GM19324 (cell line): ENCODE data around the gene PTPRN2.
"Not testable (repeated sequence)": the region's sequence is repeated elsewhere in the genome, so short reads cannot be mapped to it uniquely, and the experiment has no call there.

ENCODE experiments used
- ATAC-seq: cut with Tn5 transposase; IDR thresholded peaks from one replicate; pipeline ENCODE4 v1.9.1; 2021; ENCODE audit warnings: mild to moderate bottlenecking, moderate library complexity; ENCODE audit not compliant: unreplicated experiment, low FRiP score

The PTPRN2 gene

GRCh38 chr7:157516911-157517781 lies 1070.5 kb downstream of the PTPRN2 start:
- no peak for ATAC-seq

- no peak for ATAC-seq
Measured at GRCh38 chr7:157516311-157516710, 1071.3 kb downstream of the PTPRN2 start.

GRCh38 chr7:157515342-157516041 lies 1072.1 kb downstream of the PTPRN2 start:
- ATAC-seq = no peak

- no peak for ATAC-seq
Measured at GRCh38 chr7:157514746-157515145, 1072.9 kb downstream of the PTPRN2 start.

- ATAC-seq = no peak
Measured at GRCh38 chr7:157514306-157514705, 1073.3 kb downstream of the PTPRN2 start.

- ATAC-seq = no peak
Measured at GRCh38 chr7:157513682-157514081, 1073.9 kb downstream of the PTPRN2 start.

GRCh38 chr7:157513162-157513621 lies 1074.4 kb downstream of the PTPRN2 start:
- no peak for ATAC-seq

GRCh38 chr7:157509226-157509625 lies 1078.4 kb downstream of the PTPRN2 start:
- no peak for ATAC-seq

- ATAC-seq = no peak
Measured at GRCh38 chr7:157508477-157508881, 1079.1 kb downstream of the PTPRN2 start.

- ATAC-seq = no peak
Measured at GRCh38 chr7:157507987-157508386, 1079.6 kb downstream of the PTPRN2 start.

GRCh38 chr7:157506268-157506667 lies 1081.4 kb downstream of the PTPRN2 start:
- ATAC-seq = no peak

GRCh38 chr7:157505646-157506045 lies 1082.0 kb downstream of the PTPRN2 start:
- no peak for ATAC-seq

- ATAC-seq = no peak
Measured at GRCh38 chr7:157503229-157503628, 1084.4 kb downstream of the PTPRN2 start.

GRCh38 chr7:157502701-157503111 lies 1084.9 kb downstream of the PTPRN2 start:
- ATAC-seq = no peak

GRCh38 chr7:157501581-157501980 lies 1086.0 kb downstream of the PTPRN2 start:
- ATAC-seq = no peak

- not testable (repeated sequence) for ATAC-seq
Measured at GRCh38 chr7:157500989-157501540, 1086.6 kb downstream of the PTPRN2 start.

- ATAC-seq = no peak
Measured at GRCh38 chr7:157500171-157500960, 1087.3 kb downstream of the PTPRN2 start.

- no peak for ATAC-seq
Measured at GRCh38 chr7:157499835-157500153, 1087.8 kb downstream of the PTPRN2 start.

- ATAC-seq = no peak
Measured at GRCh38 chr7:157499121-157499834, 1088.3 kb downstream of the PTPRN2 start.

- no peak for ATAC-seq
Measured at GRCh38 chr7:157498657-157499056, 1089.0 kb downstream of the PTPRN2 start.
